Breast epithelium (tissue), 3 donors: Measurements from ENCODE around the gene ANAPC2.

ENCODE experiments used
- CTCF ChIP-seq, 3 donors: fragments of 450-650 bp; IDR thresholded peaks; one replicate each; pipeline ENCODE4 v1.5.1; 2016 to 2017; ENCODE audit warnings: antibody characterized with exemption in 3 of 3, mild to moderate bottlenecking in 3 of 3, moderate library complexity in 3 of 3
- POLR2A ChIP-seq: fragments of 450-650 bp; IDR thresholded peaks from one replicate; pipeline ENCODE4 v1.6.1; 2016; ENCODE audit warnings: antibody characterized with exemption, mild to moderate bottlenecking, moderate library complexity

DNA sequence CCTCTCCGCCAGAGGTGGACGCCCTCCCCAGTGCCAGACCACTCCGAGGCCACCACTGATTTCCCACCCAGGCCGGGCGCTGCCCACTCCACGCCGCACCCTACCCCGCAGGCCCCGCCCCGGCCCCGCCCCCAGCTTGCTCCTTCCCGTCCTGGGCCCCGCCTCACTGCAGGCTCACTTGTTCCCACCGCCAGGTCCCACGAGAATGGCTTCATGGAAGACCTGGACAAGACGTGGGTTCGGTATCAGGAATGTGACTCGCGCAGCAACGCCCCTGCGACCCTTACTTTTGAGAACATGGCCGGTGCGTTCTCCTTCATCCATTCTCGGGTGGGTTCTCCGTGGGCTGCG lies 25.0 kb downstream of the ANAPC2 start:
- TF ChIP-seq CTCF (IDR thresholded peaks at IDR 0.05) (no peak), POLR2A (no peak)
